Coronary artery (tissue), 2 donors: ENCODE results near the gene MRPL34.

Source experiments
- DNase-seq: peaks from one replicate; pipeline ENCODE4 v3.0.0-alpha.2; 2017; ENCODE audit warnings: low spot score
- H3K27ac ChIP-seq, 2 donors: fragments of 200-600 bp; sonication (generic); one replicate each; pipeline ENCODE4 v1.5.1; 2016 to 2019
- H3K4me3 ChIP-seq: fragments of 200-600 bp; sonication (generic); 2 replicates; pipeline ENCODE4 v1.5.1; 2016; ENCODE audit warnings: mild to moderate bottlenecking, moderate library complexity
- CTCF ChIP-seq: fragments of 200-600 bp; sonication (generic); IDR thresholded peaks from one replicate; pipeline ENCODE4 v1.5.1; 2019; ENCODE audit warnings: antibody characterized with exemption

Gene MRPL34

GRCh38 chr19:17325881-17326594, 20.4 kb downstream of the MRPL34 start:
- DNase-seq: no peak
- TF ChIP-seq CTCF: no peak
- H3K27ac ChIP-seq: peak overlapping the region; percentile 39 to 54

GRCh38 chr19:17326595-17326966, 20.9 kb downstream of the MRPL34 start:
- DNase-seq: no peak
- TF ChIP-seq CTCF: no peak
- Histone ChIP-seq H3K4me3 (no peak overlapping the region), H3K27ac (peak overlapping the region in 1 of 2 donors; percentile 5)

More at GRCh38 chr19:17325881-17326594, 20.4 kb downstream of the MRPL34 start:
- no peak overlapping the region for H3K4me3 ChIP-seq

GRCh38 chr19:17327068-17327653, 21.5 kb downstream of the MRPL34 start:
- no peak for TF ChIP-seq CTCF
- DNase-seq: no peak
- no peak overlapping the region for H3K4me3 ChIP-seq
- peak overlapping the region in 1 of 2 donors; percentile 5 for H3K27ac ChIP-seq

- Histone ChIP-seq H3K27ac (peak overlapping the region in 1 of 2 donors; percentile 5), H3K4me3 (peak overlapping the region; percentile 32)
- DNase-seq: no peak
- no peak for TF ChIP-seq CTCF
Measured at GRCh38 chr19:17327654-17328516, 22.2 kb downstream of the MRPL34 start.

GRCh38 chr19:17328517-17329365, 23.1 kb downstream of the MRPL34 start:
- Histone ChIP-seq H3K27ac (no peak overlapping the region), H3K4me3 (peak overlapping the region; percentile 32)
- DNase-seq: no peak
- no peak for TF ChIP-seq CTCF

GRCh38 chr19:17329366-17330261, 23.9 kb downstream of the MRPL34 start:
- TF ChIP-seq CTCF: no peak
- Histone ChIP-seq H3K4me3 (peak overlapping the region; percentile 32), H3K27ac (no peak overlapping the region)
- no peak for DNase-seq
